HepG2 (cell line): ENCODE measurements around the gene AGRN. TPM values are rescaled to one million over a fixed set of nuclear protein-coding genes. Genes with fewer than 3 reads are reported as not detected.

Source experiments
- ETV6 ChIP-seq: sonication (generic); formaldehyde crosslinking; conservative IDR thresholded peaks from 2 replicates; pipeline ENCODE4 v1.4.0; 2020; ENCODE audit warnings: missing genetic modification reagents
- GTF3A ChIP-seq: sonication (generic); formaldehyde crosslinking; conservative IDR thresholded peaks from 2 replicates; pipeline ENCODE4 v1.4.0; 2020; ENCODE audit warnings: mild to moderate bottlenecking, missing genetic modification reagents
- KMT2B ChIP-seq: IDR thresholded peaks from 2 replicates; pipeline ENCODE4 v1.6.1; 2016; ENCODE audit warnings: missing genetic modification reagents, missing compliant biosample characterization
- NCOA5 ChIP-seq: sonication (generic); formaldehyde crosslinking; IDR thresholded peaks from 2 replicates; pipeline ENCODE4 v1.4.0; 2020; ENCODE audit warnings: missing genetic modification reagents
- NR3C1 ChIP-seq: sonication (generic); formaldehyde crosslinking; IDR thresholded peaks from 2 replicates; pipeline ENCODE4 v1.4.0; 2020; ENCODE audit warnings: missing genetic modification reagents
- TBX3 ChIP-seq: fragments of 450-650 bp; IDR thresholded peaks from 2 replicates; pipeline ENCODE4 v1.6.1; 2017; ENCODE audit warnings: antibody characterized with exemption, mild to moderate bottlenecking, inconsistent platforms, borderline replicate concordance
- ZNF451 ChIP-seq: sonication (generic); formaldehyde crosslinking; IDR thresholded peaks from 2 replicates; pipeline ENCODE4 v1.5.0; 2020; ENCODE audit warnings: mild to moderate bottlenecking, missing genetic modification reagents
- ZNF720 ChIP-seq: sonication (generic); formaldehyde crosslinking; IDR thresholded peaks from 2 replicates; pipeline ENCODE4 v1.4.0; 2020; ENCODE audit warnings: missing genetic modification reagents
- polyA plus RNA-seq, 8 experiments: library from polyadenylated mRNA; depleted of rRNA in 3 of 8; stranded (reverse) in 7 of 8; unstranded in 1 of 8; fragments of >200 nt; fragmentation: Illumina TruSeq in 4 of 8; extraction: Trizol in 4 of 8; gene quantifications; 2 replicates each; pipeline versions ENCODE4 v1.2.1 to v1.2.3, GENCODE V29; 2011 to 2016; ENCODE audit warnings: low read depth in 4 of 8, missing spikeins in 1 of 8, mixed read lengths in 1 of 8; ENCODE audit not compliant: insufficient read depth in 1 of 8
- total RNA-seq, 5 experiments: library from RNA; depleted of rRNA; stranded (reverse); fragments of >200 nt; fragmentation: Illumina TruSeq; extraction: Trizol; gene quantifications; 2 replicates each; pipeline ENCODE4 v1.2.3, GENCODE V29; 2016; ENCODE audit warnings: low read depth in 1 of 5
- TF ChIP-seq, protein P1 (sequence below): sonication (generic); formaldehyde crosslinking; IDR thresholded peaks from 2 replicates; pipeline ENCODE4 v1.4.0; 2020; ENCODE audit warnings: missing genetic modification reagents
- TF ChIP-seq, protein P2 (sequence below): sonication (generic); formaldehyde crosslinking; IDR thresholded peaks from 2 replicates; pipeline ENCODE4 v1.4.0; 2020; ENCODE audit warnings: mild to moderate bottlenecking, missing genetic modification reagents
- TF ChIP-seq, protein P3 (sequence below): sonication (generic); formaldehyde crosslinking; conservative IDR thresholded peaks from 2 replicates; pipeline ENCODE4 v1.4.0; 2020; ENCODE audit warnings: missing genetic modification reagents
- TF ChIP-seq, protein P4 (sequence below): IDR thresholded peaks from 2 replicates; pipeline ENCODE4 v1.6.1; 2012; ENCODE audit warnings: inconsistent platforms

Gene AGRN
- total and polyA plus RNA-seq, 2 of the 13 experiments (the other 11 are each of a cell fraction or from before 2014, with no cell fraction given), result 29.8 to 65.2 TPM

DNA sequence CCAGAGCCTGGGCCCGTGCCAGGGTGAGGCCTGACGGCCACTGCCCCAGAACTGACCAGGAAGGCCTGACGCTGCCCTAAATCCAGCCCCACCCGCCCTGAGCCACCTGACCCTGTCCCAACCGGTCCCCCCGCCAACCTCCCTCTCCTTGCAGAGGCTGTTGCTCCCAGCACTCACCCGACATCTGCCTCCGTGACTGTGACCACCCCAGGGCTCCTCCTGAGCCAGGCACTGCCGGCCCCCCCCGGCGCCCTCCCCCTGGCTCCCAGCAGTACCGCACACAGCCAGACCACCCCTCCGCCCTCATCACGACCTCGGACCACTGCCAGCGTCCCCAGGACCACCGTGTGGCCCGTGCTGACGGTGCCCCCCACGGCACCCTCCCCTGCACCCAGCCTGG lies 26.3 kb downstream of the AGRN start (continued):
- TF ChIP-seq TBX3 (no peak), ZNF451 (CRISPR knock-in tag) (no peak), NR3C1 (CRISPR knock-in tag) (no peak), KMT2B (CRISPR knock-in tag) (no peak), ZNF720 (CRISPR knock-in tag) (no peak), GTF3A (CRISPR knock-in tag) (no peak), ETV6 (no peak), NCOA5 (CRISPR knock-in tag) (no peak)
- TF ChIP-seq, protein P1, sequence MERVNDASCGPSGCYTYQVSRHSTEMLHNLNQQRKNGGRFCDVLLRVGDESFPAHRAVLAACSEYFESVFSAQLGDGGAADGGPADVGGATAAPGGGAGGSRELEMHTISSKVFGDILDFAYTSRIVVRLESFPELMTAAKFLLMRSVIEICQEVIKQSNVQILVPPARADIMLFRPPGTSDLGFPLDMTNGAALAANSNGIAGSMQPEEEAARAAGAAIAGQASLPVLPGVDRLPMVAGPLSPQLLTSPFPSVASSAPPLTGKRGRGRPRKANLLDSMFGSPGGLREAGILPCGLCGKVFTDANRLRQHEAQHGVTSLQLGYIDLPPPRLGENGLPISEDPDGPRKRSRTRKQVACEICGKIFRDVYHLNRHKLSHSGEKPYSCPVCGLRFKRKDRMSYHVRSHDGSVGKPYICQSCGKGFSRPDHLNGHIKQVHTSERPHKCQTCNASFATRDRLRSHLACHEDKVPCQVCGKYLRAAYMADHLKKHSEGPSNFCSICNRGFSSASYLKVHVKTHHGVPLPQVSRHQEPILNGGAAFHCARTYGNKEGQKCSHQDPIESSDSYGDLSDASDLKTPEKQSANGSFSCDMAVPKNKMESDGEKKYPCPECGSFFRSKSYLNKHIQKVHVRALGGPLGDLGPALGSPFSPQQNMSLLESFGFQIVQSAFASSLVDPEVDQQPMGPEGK (CRISPR knock-in tag), result no peak
- TF ChIP-seq, protein P2, sequence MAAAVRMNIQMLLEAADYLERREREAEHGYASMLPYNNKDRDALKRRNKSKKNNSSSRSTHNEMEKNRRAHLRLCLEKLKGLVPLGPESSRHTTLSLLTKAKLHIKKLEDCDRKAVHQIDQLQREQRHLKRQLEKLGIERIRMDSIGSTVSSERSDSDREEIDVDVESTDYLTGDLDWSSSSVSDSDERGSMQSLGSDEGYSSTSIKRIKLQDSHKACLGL (CRISPR knock-in tag), result no peak
- TF ChIP-seq, protein P3, sequence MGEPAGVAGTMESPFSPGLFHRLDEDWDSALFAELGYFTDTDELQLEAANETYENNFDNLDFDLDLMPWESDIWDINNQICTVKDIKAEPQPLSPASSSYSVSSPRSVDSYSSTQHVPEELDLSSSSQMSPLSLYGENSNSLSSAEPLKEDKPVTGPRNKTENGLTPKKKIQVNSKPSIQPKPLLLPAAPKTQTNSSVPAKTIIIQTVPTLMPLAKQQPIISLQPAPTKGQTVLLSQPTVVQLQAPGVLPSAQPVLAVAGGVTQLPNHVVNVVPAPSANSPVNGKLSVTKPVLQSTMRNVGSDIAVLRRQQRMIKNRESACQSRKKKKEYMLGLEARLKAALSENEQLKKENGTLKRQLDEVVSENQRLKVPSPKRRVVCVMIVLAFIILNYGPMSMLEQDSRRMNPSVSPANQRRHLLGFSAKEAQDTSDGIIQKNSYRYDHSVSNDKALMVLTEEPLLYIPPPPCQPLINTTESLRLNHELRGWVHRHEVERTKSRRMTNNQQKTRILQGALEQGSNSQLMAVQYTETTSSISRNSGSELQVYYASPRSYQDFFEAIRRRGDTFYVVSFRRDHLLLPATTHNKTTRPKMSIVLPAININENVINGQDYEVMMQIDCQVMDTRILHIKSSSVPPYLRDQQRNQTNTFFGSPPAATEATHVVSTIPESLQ (CRISPR knock-in tag), result no peak
- TF ChIP-seq, protein P4, sequence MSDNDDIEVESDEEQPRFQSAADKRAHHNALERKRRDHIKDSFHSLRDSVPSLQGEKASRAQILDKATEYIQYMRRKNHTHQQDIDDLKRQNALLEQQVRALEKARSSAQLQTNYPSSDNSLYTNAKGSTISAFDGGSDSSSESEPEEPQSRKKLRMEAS, result no peak
- TF ChIP-seq, all 625 proteins: peak for 0
